ENCODE results near the gene MICAL2. TPM values are rescaled to one million over a fixed set of nuclear protein-coding genes. Genes with fewer than 3 reads are reported as not detected.

The MICAL2 gene
- total RNA-seq, 2 donors from 2014 or later = 13.1 to 285 TPM

DNA sequence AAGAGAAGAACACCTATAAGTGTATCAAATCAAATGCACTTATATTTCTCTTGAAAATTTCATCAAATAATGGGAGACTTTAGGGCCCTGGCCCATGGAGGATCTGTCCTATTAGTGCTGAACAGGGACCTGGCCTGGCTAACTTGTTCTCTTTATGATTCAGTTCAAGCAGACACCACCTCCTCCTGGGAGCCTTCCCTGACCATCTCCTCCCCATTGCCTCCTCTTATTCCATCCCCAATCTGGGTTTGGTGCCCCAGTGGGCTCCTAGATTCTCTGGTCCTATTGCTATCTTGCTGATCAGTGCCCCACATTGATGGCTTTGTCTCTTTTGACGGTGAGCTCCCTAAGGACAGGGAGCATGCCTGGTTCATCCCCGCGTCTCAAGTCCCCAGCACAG is 60.1 kb downstream of the MICAL2 start:
- intact Hi-C loops (cut with DNase I) = no loop called here
- Histone ChIP-seq H3K27ac (no peak overlapping the region), H3K4me3 (no peak overlapping the region), H3K4me1 (replicated peaks) (no peaks in the 10 kb centered on the region), H3K36me3 (no peaks in the 10 kb centered on the region), H3K27me3 (replicated peaks; ENCODE audit: insufficient read depth) (no peaks in the 10 kb centered on the region), H3K9me3 (no peaks in the 10 kb centered on the region)
- 81% methylated on average over 3 of the region's 3 CpGs for WGBS
- TF ChIP-seq POLR2A (IDR thresholded peaks at IDR 0.05) (no peak), POLR2AphosphoS5 (IDR thresholded peaks at IDR 0.05) (no peak)
- TF ChIP-seq, protein P1, sequence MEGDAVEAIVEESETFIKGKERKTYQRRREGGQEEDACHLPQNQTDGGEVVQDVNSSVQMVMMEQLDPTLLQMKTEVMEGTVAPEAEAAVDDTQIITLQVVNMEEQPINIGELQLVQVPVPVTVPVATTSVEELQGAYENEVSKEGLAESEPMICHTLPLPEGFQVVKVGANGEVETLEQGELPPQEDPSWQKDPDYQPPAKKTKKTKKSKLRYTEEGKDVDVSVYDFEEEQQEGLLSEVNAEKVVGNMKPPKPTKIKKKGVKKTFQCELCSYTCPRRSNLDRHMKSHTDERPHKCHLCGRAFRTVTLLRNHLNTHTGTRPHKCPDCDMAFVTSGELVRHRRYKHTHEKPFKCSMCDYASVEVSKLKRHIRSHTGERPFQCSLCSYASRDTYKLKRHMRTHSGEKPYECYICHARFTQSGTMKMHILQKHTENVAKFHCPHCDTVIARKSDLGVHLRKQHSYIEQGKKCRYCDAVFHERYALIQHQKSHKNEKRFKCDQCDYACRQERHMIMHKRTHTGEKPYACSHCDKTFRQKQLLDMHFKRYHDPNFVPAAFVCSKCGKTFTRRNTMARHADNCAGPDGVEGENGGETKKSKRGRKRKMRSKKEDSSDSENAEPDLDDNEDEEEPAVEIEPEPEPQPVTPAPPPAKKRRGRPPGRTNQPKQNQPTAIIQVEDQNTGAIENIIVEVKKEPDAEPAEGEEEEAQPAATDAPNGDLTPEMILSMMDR (IDR thresholded peaks at IDR 0.05) = no peak
- no peak for DNase-seq (ENCODE audit: low spot score)

GRCh38 chr11:12170984-12171383 is 60.6 kb downstream of the MICAL2 start:
- no peaks in the 10 kb centered on the region for H3K27me3 ChIP-seq (replicated peaks; ENCODE audit: insufficient read depth)
- no peaks in the 10 kb centered on the region for H3K4me1 ChIP-seq (replicated peaks)
- H3K36me3 ChIP-seq = no peaks in the 10 kb centered on the region
- no peak overlapping the region for H3K27ac ChIP-seq
- no peak for DNase-seq (ENCODE audit: low spot score)
- TF ChIP-seq, protein P1 (IDR thresholded peaks at IDR 0.05) = no peak
- TF ChIP-seq POLR2A (IDR thresholded peaks at IDR 0.05) (no peak), POLR2AphosphoS5 (IDR thresholded peaks at IDR 0.05) (no peak)
- 38% methylated on average over 5 of the region's 5 CpGs for WGBS
- intact Hi-C loops (cut with DNase I) = no loop called here
- H3K4me3 ChIP-seq = no peak overlapping the region
- H3K9me3 ChIP-seq = no peaks in the 10 kb centered on the region

- H3K9me3 ChIP-seq = no peaks in the 10 kb centered on the region
- no peak overlapping the region for H3K27ac ChIP-seq
- WGBS = 96% methylated on average over 3 of the region's 3 CpGs
- H3K4me1 ChIP-seq (replicated peaks) = no peaks in the 10 kb centered on the region
- TF ChIP-seq POLR2AphosphoS5 (IDR thresholded peaks at IDR 0.05) (no peak), POLR2A (IDR thresholded peaks at IDR 0.05) (no peak)
- TF ChIP-seq, protein P1 (IDR thresholded peaks at IDR 0.05) = no peak
- H3K4me3 ChIP-seq = no peak overlapping the region
- no peaks in the 10 kb centered on the region for H3K27me3 ChIP-seq (replicated peaks; ENCODE audit: insufficient read depth)
- H3K36me3 ChIP-seq = no peaks in the 10 kb centered on the region
- no peak for DNase-seq (ENCODE audit: low spot score)
- intact Hi-C loops (cut with DNase I) = no loop called here
Observed at GRCh38 chr11:12171921-12172320, 61.5 kb downstream of the MICAL2 start.

- Histone ChIP-seq H3K36me3 (no peaks in the 10 kb centered on the region), H3K4me3 (no peak overlapping the region), H3K27me3 (replicated peaks; ENCODE audit: insufficient read depth) (no peaks in the 10 kb centered on the region), H3K9me3 (no peaks in the 10 kb centered on the region), H3K27ac (no peak overlapping the region), H3K4me1 (replicated peaks) (no peaks in the 10 kb centered on the region)
- TF ChIP-seq POLR2AphosphoS5 (IDR thresholded peaks at IDR 0.05) (no peak), POLR2A (IDR thresholded peaks at IDR 0.05) (no peak)
- TF ChIP-seq, protein P1 (IDR thresholded peaks at IDR 0.05) = no peak
- intact Hi-C loops (cut with DNase I) = no loop called here
- DNase-seq (ENCODE audit: low spot score) = no peak
- WGBS = 84% methylated on average over 3 of the region's 3 CpGs
Observed at GRCh38 chr11:12172493-12173013, 62.2 kb downstream of the MICAL2 start.

GRCh38 chr11:12173111-12173510 is 62.7 kb downstream of the MICAL2 start:
- WGBS = 84% methylated on average over 4 of the region's 4 CpGs
- Histone ChIP-seq H3K27ac (no peak overlapping the region), H3K4me1 (replicated peaks) (no peaks in the 10 kb centered on the region), H3K9me3 (no peaks in the 10 kb centered on the region), H3K36me3 (no peaks in the 10 kb centered on the region), H3K27me3 (replicated peaks; ENCODE audit: insufficient read depth) (no peaks in the 10 kb centered on the region), H3K4me3 (no peak overlapping the region)
- no peak for DNase-seq (ENCODE audit: low spot score)
- intact Hi-C loops (cut with DNase I) = no loop called here
- TF ChIP-seq POLR2AphosphoS5 (IDR thresholded peaks at IDR 0.05) = no peak
